ENCODE data around the gene PRODH2.

Gene PRODH2

GRCh38 chr19:35818445-35818844, 5.8 kb upstream of the PRODH2 start:
- no peak overlapping the region for H3K4me3 ChIP-seq (ENCODE audit: severe bottlenecking)
- ATAC-seq (ENCODE audit: low read depth) (no peak), DNase-seq (ENCODE audit: low spot score) (no peak)
- TF ChIP-seq CTCF (IDR thresholded peaks at IDR 0.05; ENCODE audit: poor library complexity, severe bottlenecking), result no peak
- no peaks in the 10 kb centered on the region for H3K4me1 ChIP-seq (ENCODE audit: insufficient read depth, poor library complexity, severe bottlenecking)
- H3K27ac ChIP-seq (ENCODE audit: poor library complexity, severe bottlenecking), result no peak overlapping the region
- H3K27me3 ChIP-seq (ENCODE audit: insufficient read depth, poor library complexity, severe bottlenecking), result no peaks in the 10 kb centered on the region
- H3K36me3 ChIP-seq (ENCODE audit: low read depth), result no peaks in the 10 kb centered on the region
- H3K9me3 ChIP-seq (ENCODE audit: severe bottlenecking), result no peaks in the 10 kb centered on the region

- H3K4me3 ChIP-seq (ENCODE audit: severe bottlenecking), result no peak overlapping the region
- H3K4me1 ChIP-seq (ENCODE audit: insufficient read depth, poor library complexity, severe bottlenecking), result no peaks in the 10 kb centered on the region
- H3K27ac ChIP-seq (ENCODE audit: poor library complexity, severe bottlenecking), result no peak overlapping the region
- DNase-seq (ENCODE audit: low spot score) (no peak), ATAC-seq (ENCODE audit: low read depth) (no peak)
- H3K9me3 ChIP-seq (ENCODE audit: severe bottlenecking), result no peaks in the 10 kb centered on the region
- TF ChIP-seq CTCF (IDR thresholded peaks at IDR 0.05; ENCODE audit: poor library complexity, severe bottlenecking), result no peak
- no peaks in the 10 kb centered on the region for H3K27me3 ChIP-seq (ENCODE audit: insufficient read depth, poor library complexity, severe bottlenecking)
- H3K36me3 ChIP-seq (ENCODE audit: low read depth), result no peaks in the 10 kb centered on the region
Measured at GRCh38 chr19:35816846-35817245, 4.2 kb upstream of the PRODH2 start.

- no peak for TF ChIP-seq CTCF (IDR thresholded peaks at IDR 0.05; ENCODE audit: poor library complexity, severe bottlenecking)
- no peak for ATAC-seq (ENCODE audit: low read depth)
- H3K4me1 ChIP-seq (ENCODE audit: insufficient read depth, poor library complexity, severe bottlenecking), result no peaks in the 10 kb centered on the region
- H3K27ac ChIP-seq (ENCODE audit: poor library complexity, severe bottlenecking), result no peak overlapping the region
- H3K4me3 ChIP-seq (ENCODE audit: severe bottlenecking), result no peak overlapping the region
- H3K9me3 ChIP-seq (ENCODE audit: severe bottlenecking), result no peaks in the 10 kb centered on the region
- H3K36me3 ChIP-seq (ENCODE audit: low read depth), result no peaks in the 10 kb centered on the region
- no peaks in the 10 kb centered on the region for H3K27me3 ChIP-seq (ENCODE audit: insufficient read depth, poor library complexity, severe bottlenecking)
- DNase-seq (ENCODE audit: low spot score), result no peak
Measured at GRCh38 chr19:35816262-35816661, 3.6 kb upstream of the PRODH2 start.

- H3K4me1 ChIP-seq (ENCODE audit: insufficient read depth, poor library complexity, severe bottlenecking), result no peaks in the 10 kb centered on the region
- H3K27ac ChIP-seq (ENCODE audit: poor library complexity, severe bottlenecking), result no peak overlapping the region
- no peaks in the 10 kb centered on the region for H3K27me3 ChIP-seq (ENCODE audit: insufficient read depth, poor library complexity, severe bottlenecking)
- no peak for DNase-seq (ENCODE audit: low spot score)
- no peaks in the 10 kb centered on the region for H3K9me3 ChIP-seq (ENCODE audit: severe bottlenecking)
- H3K36me3 ChIP-seq (ENCODE audit: low read depth), result no peaks in the 10 kb centered on the region
- no peak for TF ChIP-seq CTCF (IDR thresholded peaks at IDR 0.05; ENCODE audit: poor library complexity, severe bottlenecking)
- H3K4me3 ChIP-seq (ENCODE audit: severe bottlenecking), result no peak overlapping the region
- no peak for ATAC-seq (ENCODE audit: low read depth)
Measured at GRCh38 chr19:35813043-35813890, 622 bp upstream of the PRODH2 start.
